Glutamatergic neuron (in vitro differentiated cells): ENCODE results near the gene CDKL2. TPM values are rescaled to one million over a fixed set of nuclear protein-coding genes. Genes with fewer than 3 reads are reported as not detected.

Experiments used
- DNase-seq: peaks from one replicate; pipeline ENCODE4 v3.0.0; 2022
- H3K27ac Mint-ChIP-seq: one replicate; pipeline ENCODE4 v1.8.0; 2020; ENCODE audit warnings: mild to moderate bottlenecking, mixed read lengths, inconsistent platforms; ENCODE audit not compliant: unreplicated experiment
- H3K27me3 Mint-ChIP-seq: one replicate; pipeline ENCODE4 v1.8.0; 2020; ENCODE audit warnings: mild to moderate bottlenecking, moderate library complexity, mixed read lengths, inconsistent platforms; ENCODE audit not compliant: unreplicated experiment
- H3K36me3 Mint-ChIP-seq: one replicate; pipeline ENCODE4 v1.8.0; 2020; ENCODE audit warnings: mild to moderate bottlenecking, mixed read lengths, inconsistent platforms; ENCODE audit not compliant: unreplicated experiment
- H3K4me1 Mint-ChIP-seq: one replicate; pipeline ENCODE4 v1.8.0; 2020; ENCODE audit warnings: mild to moderate bottlenecking, low read depth, mixed read lengths, inconsistent platforms; ENCODE audit not compliant: unreplicated experiment
- H3K4me3 Mint-ChIP-seq: one replicate; pipeline ENCODE4 v1.8.0; 2020; ENCODE audit warnings: mild to moderate bottlenecking, mixed read lengths, inconsistent platforms; ENCODE audit not compliant: unreplicated experiment
- H3K9me3 Mint-ChIP-seq: one replicate; pipeline ENCODE4 v1.8.0; 2020; ENCODE audit warnings: mild to moderate bottlenecking, moderate library complexity, mixed read lengths, inconsistent platforms; ENCODE audit not compliant: unreplicated experiment
- total RNA-seq: library from RNA; stranded (reverse); fragmentation: NEBNext Ultra II Directional; extraction: Animal tissue kit (Norgen Biotek cat#: 25700); gene quantifications from one replicate; pipeline ENCODE4 v1.2.1, GENCODE V29; 2021; ENCODE audit not compliant: unreplicated experiment
- TF ChIP-seq, protein P1 (sequence below): fragments of 200-600 bp; sonication (generic); IDR thresholded peaks from one replicate; pipeline ENCODE4 v1.5.0; 2021; ENCODE audit not compliant: partially characterized antibody, unreplicated experiment

CDKL2 gene
- total RNA-seq, 1 donor from 2014 or later, result 1.6 TPM

DNA sequence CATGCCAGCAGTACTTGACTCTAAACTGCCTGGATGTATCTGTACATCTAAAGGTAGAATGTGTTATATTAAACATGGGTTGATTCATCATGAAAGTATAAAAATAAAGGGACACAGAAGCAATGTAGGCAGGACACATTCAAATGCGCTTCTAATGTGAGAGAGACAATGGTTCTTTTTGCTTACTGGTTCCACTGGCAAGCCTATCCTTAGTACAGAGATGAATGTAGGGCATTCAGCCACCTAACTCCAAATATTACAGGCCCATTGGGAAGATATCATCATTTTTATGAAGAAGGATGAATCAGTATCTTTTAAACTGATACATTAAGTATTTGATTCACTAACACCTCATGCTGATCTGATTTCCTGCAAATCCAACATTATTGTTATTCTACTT, 18.0 kb downstream of the CDKL2 start:
- TF ChIP-seq, protein P1, sequence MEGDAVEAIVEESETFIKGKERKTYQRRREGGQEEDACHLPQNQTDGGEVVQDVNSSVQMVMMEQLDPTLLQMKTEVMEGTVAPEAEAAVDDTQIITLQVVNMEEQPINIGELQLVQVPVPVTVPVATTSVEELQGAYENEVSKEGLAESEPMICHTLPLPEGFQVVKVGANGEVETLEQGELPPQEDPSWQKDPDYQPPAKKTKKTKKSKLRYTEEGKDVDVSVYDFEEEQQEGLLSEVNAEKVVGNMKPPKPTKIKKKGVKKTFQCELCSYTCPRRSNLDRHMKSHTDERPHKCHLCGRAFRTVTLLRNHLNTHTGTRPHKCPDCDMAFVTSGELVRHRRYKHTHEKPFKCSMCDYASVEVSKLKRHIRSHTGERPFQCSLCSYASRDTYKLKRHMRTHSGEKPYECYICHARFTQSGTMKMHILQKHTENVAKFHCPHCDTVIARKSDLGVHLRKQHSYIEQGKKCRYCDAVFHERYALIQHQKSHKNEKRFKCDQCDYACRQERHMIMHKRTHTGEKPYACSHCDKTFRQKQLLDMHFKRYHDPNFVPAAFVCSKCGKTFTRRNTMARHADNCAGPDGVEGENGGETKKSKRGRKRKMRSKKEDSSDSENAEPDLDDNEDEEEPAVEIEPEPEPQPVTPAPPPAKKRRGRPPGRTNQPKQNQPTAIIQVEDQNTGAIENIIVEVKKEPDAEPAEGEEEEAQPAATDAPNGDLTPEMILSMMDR, result no peak
- DNase-seq, result no peak
- Mint-ChIP-seq H3K4me1 (no peaks in the 10 kb centered on the region), H3K36me3 (no peaks in the 10 kb centered on the region), H3K9me3 (peaks cover 2% of the 10 kb centered on the region), H3K27me3 (no peaks in the 10 kb centered on the region), H3K4me3 (no peak overlapping the region), H3K27ac (no peak overlapping the region)

DNA sequence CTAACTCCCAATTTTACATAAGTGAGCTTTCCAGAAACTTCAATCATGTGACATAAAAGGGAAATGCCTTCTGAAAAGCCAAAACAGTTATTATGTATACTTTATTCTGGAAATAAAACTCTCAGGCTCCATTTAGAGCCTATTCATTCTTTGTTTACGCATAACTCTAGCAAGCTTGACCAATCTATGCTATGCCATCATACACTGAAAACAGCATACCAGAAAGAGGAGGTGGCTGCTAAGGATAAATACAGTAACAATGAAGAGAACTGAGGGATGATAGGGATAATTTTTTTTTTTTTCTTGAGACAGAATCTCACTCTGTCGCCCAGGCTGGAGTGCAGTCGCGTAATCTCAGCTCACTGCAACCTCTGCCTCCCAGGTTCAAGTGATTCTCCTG, 24.4 kb downstream of the CDKL2 start:
- TF ChIP-seq, protein P1, result no peak
- Mint-ChIP-seq H3K4me3 (no peak overlapping the region), H3K27me3 (no peaks in the 10 kb centered on the region), H3K4me1 (no peaks in the 10 kb centered on the region), H3K9me3 (no peaks in the 10 kb centered on the region), H3K36me3 (no peaks in the 10 kb centered on the region), H3K27ac (no peak overlapping the region)
- no peak for DNase-seq

DNA sequence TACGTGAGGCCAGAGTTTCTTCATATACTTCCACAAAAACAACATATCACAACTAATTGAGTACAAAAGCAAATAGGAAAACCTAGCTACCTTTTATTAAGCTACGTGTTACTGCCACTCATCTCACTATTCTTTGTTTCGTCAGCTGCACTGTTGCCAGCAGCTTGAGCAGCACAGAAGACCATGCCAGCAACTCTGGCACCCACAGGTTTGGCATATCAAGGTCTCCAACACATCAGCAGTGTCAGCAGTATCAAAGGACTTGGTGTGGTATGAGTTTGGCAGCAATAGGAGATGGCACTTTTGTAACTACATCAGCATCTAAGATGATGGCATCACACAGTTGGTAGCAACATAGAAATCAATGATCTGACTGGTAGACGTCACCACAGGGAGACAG, 30.7 kb downstream of the CDKL2 start:
- no peak overlapping the region for H3K4me3 Mint-ChIP-seq
- TF ChIP-seq, protein P1, result no peak
- no peaks in the 10 kb centered on the region for H3K27me3 Mint-ChIP-seq
- H3K27ac Mint-ChIP-seq, result no peak overlapping the region
- DNase-seq, result no peak
- H3K4me1 Mint-ChIP-seq, result no peaks in the 10 kb centered on the region
- no peaks in the 10 kb centered on the region for H3K36me3 Mint-ChIP-seq
- H3K9me3 Mint-ChIP-seq, result no peaks in the 10 kb centered on the region

DNA sequence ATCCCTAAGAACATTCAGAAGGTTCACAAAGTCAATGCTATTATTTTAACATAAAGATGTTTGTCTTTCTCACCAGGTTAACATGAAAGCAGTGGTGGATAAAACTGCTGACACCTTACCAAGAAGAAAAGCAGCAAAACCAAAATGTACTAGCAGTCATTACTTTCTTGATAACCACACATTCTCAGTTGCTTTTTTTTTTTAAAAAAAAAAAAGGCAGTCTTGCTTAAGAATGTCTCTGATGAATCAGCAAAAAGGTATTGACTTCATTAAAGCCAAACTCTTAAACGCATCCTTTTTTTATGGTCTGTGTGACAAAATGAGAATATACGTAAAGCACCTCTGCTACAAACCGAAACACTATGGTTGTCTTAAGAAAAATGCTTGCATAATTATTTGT, 31.9 kb downstream of the CDKL2 start:
- H3K4me1 Mint-ChIP-seq, result no peaks in the 10 kb centered on the region
- H3K27ac Mint-ChIP-seq, result no peak overlapping the region
- TF ChIP-seq, protein P1, result no peak
- DNase-seq, result no peak
- H3K36me3 Mint-ChIP-seq, result no peaks in the 10 kb centered on the region
- no peaks in the 10 kb centered on the region for H3K9me3 Mint-ChIP-seq
- no peak overlapping the region for H3K4me3 Mint-ChIP-seq
- no peaks in the 10 kb centered on the region for H3K27me3 Mint-ChIP-seq

DNA sequence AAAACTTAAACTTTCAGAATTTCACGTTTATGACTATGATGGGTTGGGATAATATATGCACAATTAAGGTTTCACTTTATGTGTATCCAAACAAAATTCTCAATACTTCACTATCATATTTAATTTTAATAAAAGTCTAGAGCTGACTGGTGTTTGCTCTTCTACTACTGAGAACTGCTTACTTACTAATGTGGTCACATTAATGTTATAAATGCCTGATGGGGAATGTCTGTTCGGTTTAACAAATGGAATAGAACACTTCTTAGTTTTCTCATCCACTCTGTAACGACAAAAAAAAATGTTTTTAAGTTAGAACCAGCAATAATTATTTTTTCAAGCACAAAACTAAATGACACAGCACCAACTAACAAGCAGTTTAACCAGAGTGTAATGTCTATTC, 34.3 kb downstream of the CDKL2 start:
- Mint-ChIP-seq H3K4me1 (no peaks in the 10 kb centered on the region), H3K36me3 (no peaks in the 10 kb centered on the region), H3K27ac (no peak overlapping the region), H3K4me3 (no peak overlapping the region), H3K27me3 (no peaks in the 10 kb centered on the region), H3K9me3 (no peaks in the 10 kb centered on the region)
- DNase-seq, result no peak
- TF ChIP-seq, protein P1, result no peak
